Chondrocyte (in vitro differentiated cells): ENCODE measurements around the gene PPP1R9A. TPM values are rescaled to one million over a fixed set of nuclear protein-coding genes. Genes with fewer than 3 reads are reported as not detected.

Experiments used
- DNase-seq: peaks from one replicate; pipeline ENCODE4 v3.0.0; 2021; ENCODE audit warnings: mixed read lengths, low spot score
- H3K27ac Mint-ChIP-seq: one replicate; pipeline ENCODE4 v1.8.0; 2021; ENCODE audit warnings: mild to moderate bottlenecking, moderate library complexity, mixed read lengths; ENCODE audit not compliant: unreplicated experiment
- H3K27me3 Mint-ChIP-seq: 2 replicates; pipeline ENCODE4 v1.8.0; 2021; ENCODE audit warnings: low read depth, mixed read lengths
- H3K36me3 Mint-ChIP-seq: 2 replicates; pipeline ENCODE4 v1.8.0; 2021; ENCODE audit warnings: low read depth, mixed read lengths
- H3K4me1 Mint-ChIP-seq: 2 replicates; pipeline ENCODE4 v1.8.0; 2021; ENCODE audit warnings: low read depth, mild to moderate bottlenecking, mixed read lengths
- H3K4me3 Mint-ChIP-seq: one replicate; pipeline ENCODE4 v1.8.0; 2021; ENCODE audit warnings: mild to moderate bottlenecking, moderate library complexity, mixed read lengths; ENCODE audit not compliant: unreplicated experiment
- H3K9me3 Mint-ChIP-seq: 2 replicates; pipeline ENCODE4 v1.8.0; 2021; ENCODE audit warnings: low read depth, mixed read lengths
- total RNA-seq: library from RNA; stranded (reverse); gene quantifications from 3 replicates; pipeline ENCODE4 v1.2.1, GENCODE V29; 2021
- TF ChIP-seq, protein P1 (sequence below): fragments of 200-600 bp; sonication (generic); IDR thresholded peaks from 2 replicates; pipeline ENCODE4 v1.5.0; 2021; ENCODE audit warnings: antibody characterized with exemption, mild to moderate bottlenecking, moderate library complexity

PPP1R9A gene
- total RNA-seq, 1 donor from 2014 or later: 4.1 TPM

DNA sequence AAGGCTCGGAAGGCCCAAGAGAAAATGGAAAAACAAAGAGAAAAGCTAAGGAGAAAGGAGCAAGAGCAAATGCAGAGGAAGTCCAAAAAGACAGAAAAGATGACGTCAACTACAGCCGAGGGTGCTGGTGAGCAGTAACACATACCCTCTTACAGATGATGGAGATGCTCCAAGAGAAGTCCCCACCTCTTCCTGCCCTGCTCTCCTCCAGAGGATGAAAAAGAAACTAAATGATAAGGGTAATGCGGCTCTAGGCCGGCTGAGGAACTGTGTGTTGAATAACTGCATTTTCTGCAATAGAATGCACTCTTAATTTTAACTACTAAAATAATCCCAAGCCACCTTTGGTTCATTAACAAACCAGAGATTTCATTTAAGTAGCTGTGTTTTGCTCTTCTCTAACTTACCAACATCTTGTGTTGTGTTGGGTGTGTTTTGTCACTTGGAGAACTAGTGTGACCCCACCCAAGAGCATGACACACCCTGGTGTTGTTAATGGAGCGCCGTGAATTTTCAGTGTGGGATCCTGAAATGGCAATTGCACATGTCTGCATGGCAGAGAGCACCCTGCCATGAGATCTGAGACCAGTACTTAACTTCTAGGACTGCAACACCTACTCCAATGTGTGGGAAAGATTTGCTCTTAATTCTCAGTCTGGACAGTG, 382.9 kb downstream of the PPP1R9A start:
- DNase-seq: no peak
- Mint-ChIP-seq H3K4me1 (no peaks in the 10 kb centered on the region), H3K36me3 (no peaks in the 10 kb centered on the region), H3K27me3 (no peaks in the 10 kb centered on the region), H3K4me3 (no peak overlapping the region), H3K9me3 (no peaks in the 10 kb centered on the region), H3K27ac (no peak overlapping the region)
- TF ChIP-seq, protein P1, sequence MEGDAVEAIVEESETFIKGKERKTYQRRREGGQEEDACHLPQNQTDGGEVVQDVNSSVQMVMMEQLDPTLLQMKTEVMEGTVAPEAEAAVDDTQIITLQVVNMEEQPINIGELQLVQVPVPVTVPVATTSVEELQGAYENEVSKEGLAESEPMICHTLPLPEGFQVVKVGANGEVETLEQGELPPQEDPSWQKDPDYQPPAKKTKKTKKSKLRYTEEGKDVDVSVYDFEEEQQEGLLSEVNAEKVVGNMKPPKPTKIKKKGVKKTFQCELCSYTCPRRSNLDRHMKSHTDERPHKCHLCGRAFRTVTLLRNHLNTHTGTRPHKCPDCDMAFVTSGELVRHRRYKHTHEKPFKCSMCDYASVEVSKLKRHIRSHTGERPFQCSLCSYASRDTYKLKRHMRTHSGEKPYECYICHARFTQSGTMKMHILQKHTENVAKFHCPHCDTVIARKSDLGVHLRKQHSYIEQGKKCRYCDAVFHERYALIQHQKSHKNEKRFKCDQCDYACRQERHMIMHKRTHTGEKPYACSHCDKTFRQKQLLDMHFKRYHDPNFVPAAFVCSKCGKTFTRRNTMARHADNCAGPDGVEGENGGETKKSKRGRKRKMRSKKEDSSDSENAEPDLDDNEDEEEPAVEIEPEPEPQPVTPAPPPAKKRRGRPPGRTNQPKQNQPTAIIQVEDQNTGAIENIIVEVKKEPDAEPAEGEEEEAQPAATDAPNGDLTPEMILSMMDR: no peak

DNA sequence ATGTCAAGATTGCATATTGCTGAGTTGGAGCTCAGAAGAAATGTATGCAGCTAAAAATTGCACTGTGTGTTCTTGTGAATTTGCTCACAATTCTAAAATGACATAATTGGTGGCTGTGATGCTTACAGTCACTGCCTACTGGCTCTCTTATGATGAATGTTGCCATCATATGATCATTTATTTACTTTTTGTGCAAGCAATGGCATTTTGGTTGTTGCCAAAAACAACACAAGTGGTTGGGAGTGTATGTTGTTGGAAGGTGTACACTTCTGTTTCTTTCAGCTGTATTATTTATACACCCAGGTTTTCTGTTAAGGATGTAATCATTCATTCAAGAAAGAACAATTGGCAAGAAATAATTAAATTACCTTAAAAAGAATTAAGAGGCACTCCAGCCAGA, 388.0 kb downstream of the PPP1R9A start:
- TF ChIP-seq, protein P1: no peak
- H3K27ac Mint-ChIP-seq: no peak overlapping the region
- H3K9me3 Mint-ChIP-seq: no peaks in the 10 kb centered on the region
- H3K36me3 Mint-ChIP-seq: no peaks in the 10 kb centered on the region
- no peak overlapping the region for H3K4me3 Mint-ChIP-seq
- H3K4me1 Mint-ChIP-seq: no peaks in the 10 kb centered on the region
- DNase-seq: no peak
- H3K27me3 Mint-ChIP-seq: no peaks in the 10 kb centered on the region

DNA sequence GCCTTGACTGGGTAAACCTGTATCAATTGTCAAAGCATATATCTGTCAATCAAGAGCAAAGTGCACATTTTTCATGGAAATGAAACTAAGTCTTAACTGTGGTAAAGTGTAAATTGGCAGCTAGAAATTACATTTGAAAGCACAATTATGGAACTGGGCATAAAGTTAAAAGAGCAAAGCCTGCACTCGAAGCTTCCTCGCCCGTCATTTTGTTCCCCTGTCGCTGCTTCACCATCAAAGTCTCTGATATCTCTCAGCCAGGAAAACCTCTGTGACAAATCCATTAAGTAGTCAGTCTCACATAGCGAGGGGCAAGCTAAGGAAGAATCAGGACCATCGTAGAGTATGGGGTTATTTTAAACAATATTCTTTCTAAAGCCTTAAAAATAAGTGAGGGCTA, 389.1 kb downstream of the PPP1R9A start:
- Mint-ChIP-seq H3K27ac (no peak overlapping the region), H3K4me1 (no peaks in the 10 kb centered on the region), H3K36me3 (no peaks in the 10 kb centered on the region), H3K4me3 (no peak overlapping the region), H3K27me3 (no peaks in the 10 kb centered on the region), H3K9me3 (no peaks in the 10 kb centered on the region)
- no peak for DNase-seq
- TF ChIP-seq, protein P1: no peak

DNA sequence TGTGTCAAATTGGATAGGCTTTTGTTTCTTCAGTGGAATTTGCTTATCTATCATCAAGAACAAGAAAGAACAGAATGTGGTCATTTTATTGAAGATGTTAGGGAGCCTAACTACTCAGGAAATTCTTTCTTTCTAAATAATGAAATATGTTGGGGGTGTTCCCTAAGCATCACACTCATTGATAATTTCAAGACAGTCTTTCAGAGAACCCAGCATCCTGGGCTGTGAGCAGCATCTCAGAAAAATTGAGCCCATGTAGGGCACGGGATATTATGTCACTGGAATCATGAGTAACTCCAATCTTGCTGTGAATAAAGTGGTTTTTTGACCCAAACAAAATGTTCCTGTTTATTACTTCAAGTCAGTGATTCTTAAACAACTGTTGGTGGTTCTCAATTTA, 389.6 kb downstream of the PPP1R9A start:
- H3K9me3 Mint-ChIP-seq: no peaks in the 10 kb centered on the region

DNA sequence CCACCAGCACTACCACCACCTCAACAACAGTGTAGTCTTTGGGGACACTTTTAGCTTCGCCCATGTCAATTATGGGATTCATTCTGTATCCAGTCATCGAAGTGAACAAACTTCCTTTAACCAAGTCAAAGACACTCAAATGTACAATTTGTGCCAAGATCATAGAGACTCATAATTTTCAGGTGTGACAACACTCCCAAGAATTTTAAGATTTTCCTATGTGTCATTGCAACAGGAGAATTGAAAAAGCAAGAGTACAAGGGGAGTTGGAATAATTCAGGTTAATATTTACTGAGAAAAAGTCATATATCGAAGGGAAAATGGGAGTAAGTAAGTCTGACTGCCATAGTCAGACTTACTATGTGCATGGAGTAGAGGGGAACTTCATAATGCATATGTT, 390.7 kb downstream of the PPP1R9A start:
- H3K27me3 Mint-ChIP-seq: no peaks in the 10 kb centered on the region

More for the DNA sequence above, 389.6 kb downstream of the PPP1R9A start:
- DNase-seq: no peak
- Mint-ChIP-seq H3K4me3 (no peak overlapping the region), H3K36me3 (no peaks in the 10 kb centered on the region), H3K27me3 (no peaks in the 10 kb centered on the region), H3K27ac (no peak overlapping the region), H3K4me1 (no peaks in the 10 kb centered on the region)
- TF ChIP-seq, protein P1: no peak

More for the DNA sequence above, 390.7 kb downstream of the PPP1R9A start:
- H3K4me3 Mint-ChIP-seq: no peak overlapping the region
- no peak for DNase-seq
- no peaks in the 10 kb centered on the region for H3K36me3 Mint-ChIP-seq
- no peaks in the 10 kb centered on the region for H3K4me1 Mint-ChIP-seq
- H3K27ac Mint-ChIP-seq: no peak overlapping the region
- TF ChIP-seq, protein P1: no peak
- no peaks in the 10 kb centered on the region for H3K9me3 Mint-ChIP-seq
